ENCODE data around the gene KIF3C.
A peak's percentile ranks its signal among the peaks of the same experiment; 100 is the strongest.

Gene KIF3C

DNA sequence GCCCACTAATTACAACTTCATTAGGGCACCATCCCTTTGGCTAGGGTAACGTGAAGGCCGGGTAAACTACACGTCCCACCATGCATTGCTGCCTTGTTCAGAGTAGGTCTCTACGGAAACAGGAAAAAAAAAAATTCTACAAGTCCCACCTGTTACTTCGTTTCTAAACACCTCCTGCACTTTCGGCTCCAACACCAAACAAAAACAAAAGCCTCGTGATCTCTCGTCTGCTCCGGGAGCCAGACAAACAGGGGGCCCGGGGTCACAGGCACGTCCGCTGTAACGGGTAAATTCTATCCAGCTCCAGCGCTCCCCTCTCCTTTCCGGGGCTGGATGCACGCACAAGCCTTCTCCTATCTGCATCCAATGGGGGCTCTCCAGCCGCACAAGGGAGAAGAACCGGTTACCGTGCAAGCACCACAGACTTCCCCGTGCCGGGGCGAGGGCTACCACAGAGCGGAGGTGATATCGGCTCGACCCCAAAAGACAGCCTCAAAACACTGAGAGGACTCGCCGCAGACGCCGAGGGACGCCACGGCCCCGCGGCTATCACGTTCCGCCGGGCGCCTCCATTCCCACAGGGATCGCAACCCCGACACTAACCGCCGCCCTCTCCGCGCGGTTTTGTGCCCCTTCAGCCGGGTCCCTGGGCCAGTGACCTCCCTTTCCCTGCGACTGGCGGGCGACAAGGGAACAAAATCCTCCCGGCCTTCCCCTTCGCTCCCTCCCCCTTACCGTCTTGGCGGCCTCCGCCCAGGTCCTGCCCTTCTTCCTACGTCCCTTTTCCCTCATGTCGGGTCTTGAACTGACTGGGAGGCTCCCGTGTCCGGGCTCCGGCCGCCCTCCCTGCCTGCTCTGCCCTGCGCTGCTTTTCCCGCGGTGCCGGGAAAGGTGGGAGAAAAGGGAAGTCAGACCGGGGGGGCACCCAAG, 104.6 kb downstream of the KIF3C start:
- DNase-seq (ENCODE audit: low read depth in 3 of 3), result peak; percentile 18 to 29 (median 18)
